NCI-H1105 treated with DMSO at 0.1 percent for 48 hours (cell line): Measurements from ENCODE around the gene MYH7B.

Experiments
- DNase-seq: peaks from one replicate; lab custom pipeline; 2025; lab: John Stamatoyannopoulos, UW

MYH7B gene

GRCh38 chr20:34992751-34993417, 37.2 kb downstream of the MYH7B start:
- no peak for DNase-seq

- no peak for DNase-seq
Observed at GRCh38 chr20:34993941-34994508, 38.4 kb downstream of the MYH7B start.

GRCh38 chr20:34994509-34995131, 39.0 kb downstream of the MYH7B start:
- DNase-seq = no peak

- no peak for DNase-seq
Observed at GRCh38 chr20:34995192-34995591, 39.5 kb downstream of the MYH7B start.

GRCh38 chr20:34995696-34996095, 40.0 kb downstream of the MYH7B start:
- DNase-seq = no peak

GRCh38 chr20:34996243-34997028, 40.8 kb downstream of the MYH7B start:
- DNase-seq = no peak

- DNase-seq = no peak
Observed at GRCh38 chr20:34997131-34997561, 41.5 kb downstream of the MYH7B start.

- DNase-seq = no peak
Observed at GRCh38 chr20:34997774-34998173, 42.1 kb downstream of the MYH7B start.

- DNase-seq = no peak
Observed at GRCh38 chr20:34998331-34998950, 42.8 kb downstream of the MYH7B start.

- DNase-seq = no peak
Observed at GRCh38 chr20:34999021-34999451, 43.4 kb downstream of the MYH7B start.

- DNase-seq = no peak
Observed at GRCh38 chr20:34999782-35000181, 44.1 kb downstream of the MYH7B start.

- DNase-seq = no peak
Observed at GRCh38 chr20:35000311-35000921, 44.7 kb downstream of the MYH7B start.

- no peak for DNase-seq
Observed at GRCh38 chr20:35000922-35001595, 45.4 kb downstream of the MYH7B start.

GRCh38 chr20:35001596-35002362, 46.1 kb downstream of the MYH7B start:
- no peak for DNase-seq

- DNase-seq = no peak
Observed at GRCh38 chr20:35002426-35003210, 47.0 kb downstream of the MYH7B start.

- no peak for DNase-seq
Observed at GRCh38 chr20:35003211-35004031, 47.8 kb downstream of the MYH7B start.

GRCh38 chr20:35004051-35004725, 48.5 kb downstream of the MYH7B start:
- DNase-seq = no peak
